ENCODE data around the gene GALNT15. TPM values are rescaled to one million over a fixed set of nuclear protein-coding genes. Genes with fewer than 3 reads are reported as not detected.
A peak's percentile ranks its signal among the peaks of the same experiment; 100 is the strongest.

Gene GALNT15
- total RNA-seq (39.9 TPM), polyA plus RNA-seq (ENCODE audit: insufficient read depth, low read depth, low replicate concordance) (5.5 TPM)
- long read RNA-seq, donor 1, result 0 reads
- long read RNA-seq, donor 2, result 0 reads
- long read RNA-seq, donor 3, result 0 reads
- long read RNA-seq, donor 4, result 0 reads
- long read RNA-seq, donor 5, result 0 reads
- long read RNA-seq, donor 6, result 0 reads
- long read RNA-seq, donor 7, full-length matches to known transcripts, result 32 of 45 reads
- long read RNA-seq, donor 7, partial matches to known transcripts, result 6 of 45 reads
- long read RNA-seq, donor 7, other reads (novel, unspliced or antisense), result 7 of 45 reads
- long read RNA-seq, donor 8, result 0 reads
- long read RNA-seq, donor 9, result 0 reads
- long read RNA-seq, donor 10, result 0 reads

GRCh38 chr3:16174389-16174788 lies at the start of gene GALNT15:
Gene GALNT15, plus strand, starts transcription at chr3:16174680. Its CDS starts 472 bp downstream, at chr3:16175152.
- no peak for FAIRE-seq
- Histone ChIP-seq H3K9me3 (ENCODE audit: control insufficient read depth in 2 of 3, insufficient read depth in 1 of 3, low read length in 3 of 3) (peaks cover 0 to 2% (median 0%) of the 10 kb centered on the region in 3 donors), H3K27ac (ENCODE audit: low read depth in 2 of 2, low read length in 2 of 2) (peak within 1 kb of the TSS in 1 of 2 donors; percentile 33), H3K36me3 (ENCODE audit: control insufficient read depth in 2 of 3, insufficient read depth in 3 of 3, low read length in 3 of 3) (no peaks in the 10 kb centered on the region), H3K4me1 (ENCODE audit: control insufficient read depth in 2 of 3, insufficient read depth in 2 of 3, low read depth in 1 of 3, low read length in 3 of 3) (peaks cover 0 to 8% (median 3%) of the 10 kb centered on the region in 3 donors), H3K9ac (ENCODE audit: low read length in 3 of 3) (no peak within 1 kb of the TSS), H3K4me3 (ENCODE audit: low read length in 3 of 3) (peak within 1 kb of the TSS in 2 of 3 donors; percentile 15 to 51), H3K27me3 (ENCODE audit: control insufficient read depth, insufficient read depth, low read length) (no peaks in the 10 kb centered on the region)
- no peak for TF ChIP-seq CTCF (IDR thresholded peaks at IDR 0.05; ENCODE audit: borderline replicate concordance, extremely low read depth, insufficient read depth)
- intact Hi-C loops (cut with DNase I), result no loop called here
- DNase-seq, result peak; percentile 48 to 93 (median 61)

GRCh38 chr3:16126634-16127033 lies 47.8 kb upstream of the GALNT15 start:
- intact Hi-C loops (cut with DNase I), result no loop called here

GRCh38 chr3:16127249-16127648 lies 47.2 kb upstream of the GALNT15 start:
- FAIRE-seq, result no peak

More at GRCh38 chr3:16126634-16127033, 47.8 kb upstream of the GALNT15 start:
- Histone ChIP-seq H3K9ac (ENCODE audit: low read length in 3 of 3) (no peak overlapping the region), H3K9me3 (ENCODE audit: control insufficient read depth in 2 of 3, insufficient read depth in 1 of 3, low read length in 3 of 3) (no peaks in the 10 kb centered on the region), H3K4me1 (ENCODE audit: control insufficient read depth in 2 of 3, insufficient read depth in 2 of 3, low read depth in 1 of 3, low read length in 3 of 3) (no peaks in the 10 kb centered on the region), H3K4me3 (ENCODE audit: low read length in 3 of 3) (no peak overlapping the region), H3K27me3 (ENCODE audit: control insufficient read depth, insufficient read depth, low read length) (no peaks in the 10 kb centered on the region), H3K27ac (ENCODE audit: low read depth in 2 of 2, low read length in 2 of 2) (no peak overlapping the region), H3K36me3 (ENCODE audit: control insufficient read depth in 2 of 3, insufficient read depth in 3 of 3, low read length in 3 of 3) (no peaks in the 10 kb centered on the region)
- no peak for TF ChIP-seq CTCF (IDR thresholded peaks at IDR 0.05; ENCODE audit: borderline replicate concordance, extremely low read depth, insufficient read depth)
- no peak for DNase-seq
- FAIRE-seq, result no peak

More at GRCh38 chr3:16127249-16127648, 47.2 kb upstream of the GALNT15 start:
- H3K27me3 ChIP-seq (ENCODE audit: control insufficient read depth, insufficient read depth, low read length), result no peaks in the 10 kb centered on the region
- TF ChIP-seq CTCF (IDR thresholded peaks at IDR 0.05; ENCODE audit: borderline replicate concordance, extremely low read depth, insufficient read depth), result no peak
- no peak for DNase-seq
- no peaks in the 10 kb centered on the region for H3K9me3 ChIP-seq (ENCODE audit: control insufficient read depth in 2 of 3, insufficient read depth in 1 of 3, low read length in 3 of 3)
- no peak overlapping the region for H3K4me3 ChIP-seq (ENCODE audit: low read length in 3 of 3)
- H3K27ac ChIP-seq (ENCODE audit: low read depth in 2 of 2, low read length in 2 of 2), result no peak overlapping the region
- H3K36me3 ChIP-seq (ENCODE audit: control insufficient read depth in 2 of 3, insufficient read depth in 3 of 3, low read length in 3 of 3), result no peaks in the 10 kb centered on the region
- no peaks in the 10 kb centered on the region for H3K4me1 ChIP-seq (ENCODE audit: control insufficient read depth in 2 of 3, insufficient read depth in 2 of 3, low read depth in 1 of 3, low read length in 3 of 3)
- intact Hi-C loops (cut with DNase I), result no loop called here
- H3K9ac ChIP-seq (ENCODE audit: low read length in 3 of 3), result no peak overlapping the region
